Keratinocyte (primary cell): ENCODE measurements around the gene SMG6. TPM values are rescaled to one million over a fixed set of nuclear protein-coding genes. Genes with fewer than 3 reads are reported as not detected.

ENCODE experiments used
- DNase-seq: peaks from one replicate; pipeline ENCODE4 v3.0.0-alpha.2; 2011; ENCODE audit warnings: low read depth, missing footprints, low spot score
- FAIRE-seq: peaks from 2 replicates; lab custom pipeline; 2011; peaks lifted over from hg19 to GRCh38; lab: Jason Lieb, UNC
- H2AFZ ChIP-seq: 2 replicates; pipeline ENCODE4 v1.6.0; 2012; ENCODE audit warnings: low read length, control low read depth, inconsistent platforms; ENCODE audit not compliant: control insufficient read depth
- H3K27ac ChIP-seq: 2 replicates; pipeline ENCODE4 v1.5.1; 2011; ENCODE audit warnings: low read length; ENCODE audit not compliant: control insufficient read depth, insufficient read depth
- H3K27me3 ChIP-seq: 3 replicates; pipeline ENCODE4 v1.6.0; 2011; ENCODE audit warnings: low read length; ENCODE audit not compliant: control insufficient read depth, insufficient read depth; ENCODE audit errors: extremely low read depth
- H3K36me3 ChIP-seq, 2 experiments: 2 replicates in 1 of 2; 3 replicates in 1 of 2; pipeline ENCODE4 v1.5.1; 2011; ENCODE audit warnings: low read length in 2 of 2, mild to moderate bottlenecking in 1 of 2; ENCODE audit not compliant: control insufficient read depth in 2 of 2, insufficient read depth in 2 of 2; ENCODE audit errors: extremely low read depth in 1 of 2
- H3K4me1 ChIP-seq: 3 replicates; pipeline ENCODE4 v1.5.1; 2011; ENCODE audit warnings: low read length; ENCODE audit not compliant: control insufficient read depth, insufficient read depth; ENCODE audit errors: extremely low read depth
- H3K4me2 ChIP-seq: 3 replicates; pipeline ENCODE4 v1.6.0; 2011; ENCODE audit warnings: low read depth, low read length; ENCODE audit not compliant: control insufficient read depth, insufficient read depth; ENCODE audit errors: extremely low read depth
- H3K4me3 ChIP-seq, 3 experiments: fragments of 200-600 bp in 1 of 3; sonication (generic) in 1 of 3; 2 replicates in 2 of 3; 3 replicates in 1 of 3; pipeline ENCODE4 v1.5.1; 2011 to 2016; ENCODE audit warnings: low read length in 3 of 3, mild to moderate bottlenecking in 3 of 3, control low read depth in 2 of 3, inconsistent platforms in 1 of 3, low read depth in 1 of 3, mixed read lengths in 1 of 3, mixed run types in 1 of 3, moderate library complexity in 1 of 3; ENCODE audit not compliant: control insufficient read depth in 2 of 3, insufficient read depth in 2 of 3; ENCODE audit errors: extremely low read depth in 1 of 3
- H3K79me2 ChIP-seq: 2 replicates; pipeline ENCODE4 v1.6.0; 2012; ENCODE audit warnings: low read length; ENCODE audit not compliant: control insufficient read depth, insufficient read depth
- H3K9ac ChIP-seq: 3 replicates; pipeline ENCODE4 v1.6.0; 2011; ENCODE audit warnings: low read length; ENCODE audit not compliant: control insufficient read depth, insufficient read depth; ENCODE audit errors: extremely low read depth
- H3K9me1 ChIP-seq: 3 replicates; pipeline ENCODE4 v1.6.0; 2011; ENCODE audit warnings: low read length; ENCODE audit not compliant: control insufficient read depth, insufficient read depth; ENCODE audit errors: extremely low read depth
- H3K9me3 ChIP-seq: 2 replicates; pipeline ENCODE4 v1.5.1; 2012; ENCODE audit warnings: low read depth, low read length; ENCODE audit not compliant: control insufficient read depth
- H4K20me1 ChIP-seq: 3 replicates; pipeline ENCODE4 v1.6.0; 2011; ENCODE audit warnings: low read length; ENCODE audit not compliant: control insufficient read depth, insufficient read depth; ENCODE audit errors: extremely low read depth
- CTCF ChIP-seq, 3 experiments: IDR thresholded peaks in 1 of 3; conservative IDR thresholded peaks in 1 of 3; optimal IDR thresholded peaks in 1 of 3; 2 replicates in 2 of 3; 3 replicates in 1 of 3; pipeline versions ENCODE3 to v1.5.1; 2011; ENCODE audit warnings: low read length in 3 of 3, mild to moderate bottlenecking in 3 of 3, moderate library complexity in 2 of 3, control low read depth in 1 of 3, inconsistent platforms in 1 of 3; ENCODE audit not compliant: insufficient read depth in 2 of 3; ENCODE audit errors: extremely low read depth in 1 of 3
- EZH2 ChIP-seq: IDR thresholded peaks from one replicate; pipeline ENCODE4 v1.6.1; 2012; ENCODE audit warnings: inconsistent platforms, mild to moderate bottlenecking, low read length, moderate library complexity
- dilution Hi-C: fragments of 300-500 bp; cut with MboI; formaldehyde crosslinking; loops from one replicate; pipeline ENCODE4 v1.7.0; 2020; ENCODE audit warnings: low sequenced_read_pairs; ENCODE audit not compliant: extremely low pct_ligation_motif_present
- polyA plus RNA-seq, 5 experiments: library from polyadenylated mRNA; depleted of rRNA in 3 of 5; stranded (reverse) in 3 of 5; stranded (forward) in 1 of 5; unstranded in 1 of 5; fragments of >200 nt; gene quantifications; 1 replicate in 1 of 5; 2 replicates in 3 of 5; 3 replicates in 1 of 5; pipeline versions ENCODE4 v1.2.1 to v1.2.3, GENCODE V29; 2011 to 2012; ENCODE audit warnings: missing spikeins in 2 of 5, low read depth in 1 of 5, low replicate concordance in 1 of 5

Gene SMG6
- polyA plus RNA-seq, 1 donor (not counting 4 experiments of a cell fraction or from before 2014, with no cell fraction given): 3.6 TPM

- DNase-seq (no peak), FAIRE-seq (no peak)
- Histone ChIP-seq H3K27ac (no peak overlapping the region), H3K4me1 (no peaks in the 10 kb centered on the region), H3K9me1 (no peaks in the 10 kb centered on the region), H4K20me1 (no peaks in the 10 kb centered on the region), H3K4me3 (no peak overlapping the region), H3K9me3 (no peaks in the 10 kb centered on the region), H3K27me3 (no peaks in the 10 kb centered on the region), H3K4me2 (no peak overlapping the region), H3K79me2 (no peaks in the 10 kb centered on the region), H3K9ac (no peak overlapping the region), H2AFZ (no peak overlapping the region), H3K36me3 (peaks cover 6 to 10% of the 10 kb centered on the region in 2 experiments)
- no peak for TF ChIP-seq EZH2
- TF ChIP-seq CTCF (optimal IDR thresholded peaks at IDR 0.05 in 1 of 3, IDR thresholded peaks at IDR 0.05 in 1 of 3, conservative IDR thresholded peaks at IDR 0.05 in 1 of 3; ENCODE audit: extremely low read depth in 1 of 3, insufficient read depth in 2 of 3, low read length in 3 of 3): no peak
- dilution Hi-C loops: no loop called here
Measured at GRCh38 chr17:2275722-2276121, 27.9 kb downstream of the SMG6 start.

- Histone ChIP-seq H3K9ac (no peak overlapping the region), H3K4me3 (no peak overlapping the region), H3K79me2 (no peaks in the 10 kb centered on the region), H3K4me2 (no peak overlapping the region), H3K4me1 (no peaks in the 10 kb centered on the region), H3K27ac (no peak overlapping the region), H3K36me3 (peaks cover 5% of the 10 kb centered on the region in 2 experiments), H3K9me3 (no peaks in the 10 kb centered on the region), H4K20me1 (no peaks in the 10 kb centered on the region), H3K9me1 (no peaks in the 10 kb centered on the region), H3K27me3 (no peaks in the 10 kb centered on the region), H2AFZ (no peak overlapping the region)
- no peak for TF ChIP-seq EZH2
- no peak for TF ChIP-seq CTCF (optimal IDR thresholded peaks at IDR 0.05 in 1 of 3, IDR thresholded peaks at IDR 0.05 in 1 of 3, conservative IDR thresholded peaks at IDR 0.05 in 1 of 3; ENCODE audit: extremely low read depth in 1 of 3, insufficient read depth in 2 of 3, low read length in 3 of 3)
- DNase-seq (no peak), FAIRE-seq (no peak)
- dilution Hi-C loops: no loop called here
Measured at GRCh38 chr17:2274414-2274813, 29.2 kb downstream of the SMG6 start.
